HG03558 (cell line): ENCODE results near the gene MMP24.
"Not testable (repeated sequence)": the region's sequence is repeated elsewhere in the genome, so short reads cannot be mapped to it uniquely, and the experiment has no call there.

Source experiments
- ATAC-seq: cut with Tn5 transposase; IDR thresholded peaks from one replicate; pipeline ENCODE4 v1.9.1; 2021; ENCODE audit warnings: moderate number of reproducible peaks; ENCODE audit not compliant: unreplicated experiment; ENCODE audit errors: extremely low read depth

The MMP24 gene

DNA sequence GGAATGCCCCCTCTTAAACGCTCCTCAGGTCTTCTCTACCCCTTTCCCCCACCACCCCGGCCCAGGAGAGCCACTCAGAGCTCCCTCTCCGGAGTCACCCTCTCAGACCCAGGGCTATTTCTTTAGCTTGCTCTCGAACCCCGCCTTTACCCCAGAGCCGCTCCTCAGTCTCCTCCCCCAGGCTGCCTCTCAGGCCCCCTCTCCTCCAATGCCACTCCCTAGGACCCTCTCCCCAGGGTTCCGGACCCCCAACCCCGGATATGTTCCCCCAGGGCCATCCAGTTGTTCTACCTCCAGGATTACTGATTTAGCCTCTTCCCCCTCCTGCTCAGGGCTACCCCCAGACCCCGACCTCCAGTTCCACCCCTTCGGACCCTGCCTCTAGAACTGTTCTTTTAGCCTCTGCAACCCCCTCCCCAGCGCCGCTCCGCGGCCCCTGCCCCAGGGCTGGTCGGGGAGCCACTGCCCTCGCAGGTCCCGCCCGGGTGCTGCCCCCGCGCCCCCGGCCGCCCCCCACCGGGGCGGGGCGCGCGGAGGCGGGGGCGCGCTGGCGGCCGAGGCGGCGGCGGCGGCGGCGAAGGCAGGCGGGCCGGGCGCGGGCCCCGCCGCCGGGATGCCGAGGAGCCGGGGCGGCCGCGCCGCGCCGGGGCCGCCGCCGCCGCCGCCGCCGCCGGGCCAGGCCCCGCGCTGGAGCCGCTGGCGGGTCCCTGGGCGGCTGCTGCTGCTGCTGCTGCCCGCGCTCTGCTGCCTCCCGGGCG, at the start of gene MMP24:
MMP24 (plus strand) TSS at position 565 of the 758 bp plus-strand sequence; CDS start at position 614, 49 bp downstream.
- no peak for ATAC-seq

DNA sequence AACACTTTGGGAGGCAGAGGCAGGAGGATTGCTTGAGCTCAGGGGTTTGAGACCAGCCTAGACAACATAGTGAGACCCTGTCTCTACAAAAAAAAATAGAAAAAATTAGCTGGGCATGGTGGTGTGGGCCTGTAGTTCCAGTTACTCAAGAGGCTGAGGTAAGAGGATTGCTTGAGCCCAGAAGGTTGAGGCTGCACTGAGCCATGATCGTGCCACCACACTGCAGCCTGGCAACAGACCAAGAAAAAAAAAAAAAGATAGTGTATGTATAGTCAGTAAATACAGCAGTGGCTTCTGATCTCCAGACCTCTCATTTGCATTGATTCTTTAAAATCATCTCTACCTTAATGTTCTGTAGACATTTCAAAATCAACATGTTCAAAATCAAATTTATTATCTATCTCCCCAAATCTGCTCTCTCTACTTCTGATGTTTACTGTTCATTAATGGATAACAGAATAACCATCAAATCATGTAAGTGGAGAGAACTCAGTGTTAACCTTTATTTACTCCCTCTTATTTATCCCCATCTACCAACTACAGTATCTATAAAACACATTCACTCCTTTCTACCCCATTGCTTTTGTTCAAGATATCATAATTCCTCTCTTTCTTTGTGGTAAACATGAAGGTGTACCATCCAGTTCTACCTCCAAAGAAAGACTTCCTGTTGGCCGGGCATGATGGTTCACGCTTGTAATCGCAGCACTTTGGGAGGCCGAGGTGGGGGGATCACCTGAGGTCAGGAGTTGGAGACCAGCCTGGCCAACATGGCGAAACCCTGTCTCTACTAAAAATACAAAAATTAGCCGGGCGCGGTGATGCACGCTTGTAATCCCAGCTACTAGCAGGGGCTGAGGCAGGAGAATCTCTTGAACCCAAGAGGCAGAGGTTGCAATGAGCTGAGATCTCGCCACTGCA, 46.9 kb upstream of the MMP24 start:
- no peak for ATAC-seq

DNA sequence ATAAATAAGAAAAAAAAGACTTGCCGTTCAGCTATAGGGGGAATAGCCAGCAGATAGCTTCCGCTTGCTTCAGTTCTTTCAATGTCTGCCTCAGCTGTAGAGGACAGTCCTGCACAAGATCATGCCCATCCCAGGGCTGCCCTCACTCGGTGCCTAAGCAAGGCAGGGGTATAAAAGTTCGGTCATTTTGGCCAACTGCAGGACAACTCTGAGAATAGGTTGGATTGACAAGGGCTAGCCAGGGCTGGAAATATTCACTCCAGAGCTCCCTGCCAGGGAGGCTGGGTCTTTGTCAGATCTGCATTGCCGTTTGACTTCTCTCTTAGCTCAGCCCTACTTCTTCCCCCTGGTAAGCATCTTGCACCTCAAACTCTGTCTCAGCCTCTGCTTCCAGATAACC, 46.2 kb upstream of the MMP24 start:
- no peak for ATAC-seq

DNA sequence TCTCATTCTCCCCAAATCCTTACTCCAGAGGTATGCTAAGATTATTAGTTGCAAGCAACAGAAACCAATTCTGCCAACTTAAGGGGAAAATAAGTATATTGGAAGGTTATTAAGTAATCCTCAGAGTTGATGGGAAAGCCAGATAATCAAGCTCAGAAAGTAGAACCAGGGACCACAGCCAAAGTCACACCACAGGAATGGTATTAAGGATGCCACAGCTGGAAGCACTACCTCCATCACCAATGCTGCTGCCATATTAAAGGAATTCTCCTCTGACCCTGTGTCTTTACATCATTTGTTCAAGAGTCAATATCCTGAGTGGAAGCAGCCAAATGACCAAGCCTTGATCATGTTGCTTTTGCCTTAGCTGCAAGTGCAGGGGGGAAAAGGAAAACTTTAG, 44.8 kb upstream of the MMP24 start:
- no peak for ATAC-seq

DNA sequence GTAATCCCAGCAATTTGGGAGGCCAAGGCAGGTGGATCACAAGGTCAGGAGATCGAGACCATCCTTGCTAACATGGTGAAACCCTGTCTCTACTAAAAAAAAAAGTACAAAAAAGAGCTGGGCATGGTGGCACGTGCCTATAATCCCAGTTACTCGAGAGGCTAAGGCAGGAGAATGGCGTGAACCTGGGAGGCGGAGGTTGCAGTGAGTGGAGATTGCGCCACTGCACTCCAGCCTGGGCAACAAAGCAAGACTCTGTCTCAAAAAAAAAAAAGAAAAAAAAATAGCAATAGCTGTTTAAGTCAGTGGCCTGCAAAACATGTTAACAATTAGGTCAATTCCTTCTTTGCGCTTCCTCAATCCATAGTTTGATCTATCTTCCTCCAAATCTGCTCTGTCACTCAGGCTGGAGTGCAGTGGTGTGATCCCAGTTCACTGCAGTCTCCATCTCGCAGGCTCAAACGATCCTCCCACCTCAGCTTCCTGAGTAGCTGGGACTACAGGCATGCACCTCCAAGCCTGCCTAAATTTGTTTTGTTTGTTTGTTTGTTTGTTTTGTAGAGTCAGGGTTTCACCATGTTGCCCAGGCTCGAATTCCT, 39.7 kb upstream of the MMP24 start:
- ATAC-seq, result not testable (repeated sequence)

DNA sequence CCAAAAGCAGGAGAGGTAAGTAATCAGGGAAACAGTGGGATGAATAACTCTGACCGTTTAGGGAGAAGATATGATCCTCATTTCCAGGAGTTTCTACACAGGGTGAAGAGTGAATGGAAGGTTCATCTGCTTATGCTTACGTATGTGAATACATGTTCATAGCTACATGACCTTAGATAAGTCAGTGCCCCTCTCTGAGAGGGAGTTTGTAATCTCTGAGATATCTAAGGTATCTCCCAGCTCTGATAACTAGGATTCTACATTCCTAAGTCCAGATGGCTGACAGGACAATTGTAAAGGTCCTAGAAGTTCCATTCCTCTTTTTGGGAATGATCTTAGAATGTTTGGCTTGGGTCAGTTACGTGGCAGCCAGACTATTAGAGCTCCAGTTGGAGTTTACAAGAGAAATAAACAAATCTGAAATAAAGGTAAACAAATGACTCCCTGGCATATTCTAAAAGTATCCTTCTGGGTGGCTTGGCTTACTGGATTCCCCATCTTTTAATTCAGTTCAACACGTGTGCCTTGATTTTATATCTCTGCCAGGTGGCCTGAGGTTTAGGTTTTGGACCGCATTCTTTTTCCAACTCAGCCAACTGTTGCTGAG, 38.8 kb upstream of the MMP24 start:
- no peak for ATAC-seq

DNA sequence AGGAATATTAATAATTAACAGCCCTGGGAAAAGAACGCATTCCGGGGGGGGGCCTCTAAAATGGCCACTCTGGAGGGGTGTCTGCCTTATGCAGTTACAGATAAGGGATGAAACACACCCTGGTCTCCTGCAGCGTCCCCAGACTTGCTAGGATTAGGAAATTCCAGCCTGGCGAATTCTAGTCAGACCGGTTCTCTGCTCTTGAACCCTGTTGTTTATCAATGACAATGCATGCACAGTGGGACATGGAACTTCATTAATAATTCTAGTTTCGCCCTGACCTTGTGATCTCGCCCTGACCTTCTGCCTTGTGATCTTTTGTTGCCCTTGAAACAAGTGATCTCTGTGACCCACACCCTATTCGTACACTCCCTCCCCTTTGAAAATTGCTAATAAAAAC, 37.3 kb upstream of the MMP24 start:
- not testable (repeated sequence) for ATAC-seq

DNA sequence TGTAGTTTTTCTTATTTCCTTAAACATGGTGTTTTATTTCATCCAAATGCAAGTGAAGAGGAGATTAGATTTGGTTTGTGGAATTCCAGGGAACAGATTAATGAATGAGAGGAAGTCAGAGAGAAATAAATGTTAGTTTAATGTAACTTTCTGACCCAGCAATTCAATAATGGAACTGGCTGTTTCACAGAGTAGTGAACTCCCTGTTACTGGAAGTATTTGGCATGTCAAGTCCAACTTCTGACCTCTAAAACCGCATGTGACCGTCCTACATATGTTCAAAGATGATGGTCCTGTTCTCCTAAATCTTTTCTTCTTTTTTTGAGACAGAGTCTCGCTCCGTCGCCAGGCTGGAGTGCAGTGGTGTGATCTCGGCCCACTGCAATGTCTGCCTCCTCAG, 35.9 kb upstream of the MMP24 start:
- ATAC-seq, result no peak

DNA sequence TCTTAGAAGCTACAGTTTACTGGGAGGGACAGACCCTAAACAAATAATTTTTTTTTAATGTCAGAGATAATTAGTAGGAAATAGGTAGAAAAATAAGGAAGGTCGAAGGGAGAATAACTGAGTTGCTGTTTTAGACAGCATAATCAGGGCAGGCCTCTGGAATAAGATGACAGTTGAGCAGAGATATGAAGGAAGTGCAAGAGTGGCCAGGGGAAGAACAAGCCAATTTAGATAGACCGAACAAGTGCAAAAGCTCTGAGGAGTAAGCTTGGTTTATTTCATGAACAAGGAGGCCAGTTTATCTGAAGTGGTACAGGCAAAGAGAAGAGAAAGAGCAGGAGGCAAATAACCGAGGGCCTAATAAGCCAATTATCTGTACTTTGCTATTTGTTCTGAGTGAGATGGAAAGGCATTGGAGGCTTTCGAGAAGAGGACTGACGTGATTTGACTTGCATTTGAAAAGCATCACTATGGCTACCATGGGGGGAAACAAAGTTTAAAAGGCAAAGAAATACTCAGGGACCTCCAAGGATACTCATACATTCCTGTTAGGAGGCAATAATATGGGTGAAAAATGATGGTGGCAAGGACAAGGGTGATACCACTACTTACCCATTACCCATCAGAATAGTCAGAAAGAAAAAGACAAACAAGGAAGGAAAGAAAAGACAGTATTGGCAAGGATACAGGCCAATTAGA, 34.9 kb upstream of the MMP24 start:
- ATAC-seq, result no peak

DNA sequence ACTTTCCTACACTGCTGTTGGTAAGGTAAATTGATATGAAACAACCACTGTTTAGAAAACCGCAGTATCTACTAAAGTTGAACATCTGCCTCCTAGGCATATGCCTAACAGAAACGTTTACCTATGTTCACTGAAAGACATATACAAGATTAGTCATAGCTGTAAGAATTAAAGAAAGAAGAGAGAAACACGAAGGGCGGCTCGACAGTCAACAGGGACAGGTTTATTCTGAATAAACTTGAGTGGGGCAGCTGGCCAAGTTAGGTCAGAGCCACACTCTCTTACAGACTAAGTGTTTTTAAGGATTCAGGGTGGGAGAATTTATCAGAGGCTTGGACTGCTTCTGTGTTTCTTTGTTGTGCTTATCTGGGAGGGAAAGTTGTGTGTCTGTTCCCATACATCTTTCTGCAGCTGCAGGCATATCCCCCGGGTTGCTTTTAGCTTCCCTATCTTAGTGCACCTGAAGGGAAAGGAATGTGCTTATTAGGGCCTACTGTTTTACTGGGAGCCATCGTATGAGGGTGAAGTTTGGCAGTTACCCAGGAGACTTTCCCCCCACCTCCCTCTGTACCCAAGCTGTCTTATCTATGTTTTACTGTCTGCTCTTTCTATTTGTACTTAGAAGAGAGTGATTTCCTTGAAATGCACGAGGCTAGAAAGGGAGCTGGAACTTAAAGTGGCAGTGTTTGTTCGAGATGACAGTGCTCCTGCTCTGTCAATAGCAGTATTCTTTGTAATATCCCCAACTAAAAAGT, 34.2 kb upstream of the MMP24 start:
- no peak for ATAC-seq

DNA sequence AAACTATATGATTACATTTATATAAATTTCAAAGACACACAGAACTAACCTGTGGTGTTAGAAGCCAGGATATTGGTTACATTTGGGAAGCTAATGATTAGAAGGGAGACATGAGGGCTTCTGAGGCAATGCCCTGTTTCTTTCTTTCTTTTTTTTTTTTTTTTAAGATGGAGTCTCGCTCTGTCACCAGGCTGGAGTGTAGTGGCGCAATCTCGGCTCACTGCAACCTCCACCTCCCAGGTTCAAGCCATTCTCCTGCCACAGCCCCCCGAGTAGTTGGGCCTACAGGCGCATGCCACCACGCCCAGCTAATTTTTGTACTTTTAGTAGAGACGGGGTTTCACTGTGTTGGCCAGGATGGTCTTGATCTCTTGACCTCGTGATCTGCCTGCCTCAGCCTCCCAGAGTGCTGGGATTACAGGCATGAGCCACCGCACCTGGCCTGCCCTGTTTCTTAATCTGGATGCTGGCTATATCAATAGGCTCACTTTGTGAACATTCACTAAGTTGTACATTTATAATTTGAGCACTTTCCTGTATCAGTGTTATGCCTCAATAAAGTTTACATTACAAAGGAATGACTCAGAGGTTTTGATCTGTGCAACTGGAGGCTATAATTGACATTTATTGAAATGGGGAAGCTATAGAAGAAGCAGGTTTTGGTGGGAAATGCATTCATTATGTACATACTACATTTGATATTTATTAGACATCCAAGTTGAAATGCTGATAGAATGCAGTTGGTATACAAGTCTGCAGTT, 33.3 kb upstream of the MMP24 start:
- not testable (repeated sequence) for ATAC-seq

DNA sequence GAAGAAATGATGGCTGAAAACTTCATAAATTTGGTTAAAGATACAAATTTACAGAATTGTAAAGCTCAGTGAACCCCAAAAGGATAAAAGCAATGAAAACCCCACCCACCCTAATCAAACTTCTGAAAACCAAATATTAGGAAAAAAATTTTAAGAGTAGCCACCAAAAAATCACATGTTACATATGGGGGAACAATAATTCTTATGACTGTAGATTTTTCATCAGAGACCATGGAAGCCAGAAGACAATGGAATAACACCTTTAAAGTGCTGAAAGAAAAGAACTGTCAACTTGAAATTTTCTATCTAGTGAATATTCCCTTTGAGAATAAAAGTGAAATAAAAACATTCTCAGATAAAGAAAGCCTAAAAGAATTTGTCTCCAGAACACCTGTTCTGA, 30.2 kb upstream of the MMP24 start:
- ATAC-seq, result no peak

DNA sequence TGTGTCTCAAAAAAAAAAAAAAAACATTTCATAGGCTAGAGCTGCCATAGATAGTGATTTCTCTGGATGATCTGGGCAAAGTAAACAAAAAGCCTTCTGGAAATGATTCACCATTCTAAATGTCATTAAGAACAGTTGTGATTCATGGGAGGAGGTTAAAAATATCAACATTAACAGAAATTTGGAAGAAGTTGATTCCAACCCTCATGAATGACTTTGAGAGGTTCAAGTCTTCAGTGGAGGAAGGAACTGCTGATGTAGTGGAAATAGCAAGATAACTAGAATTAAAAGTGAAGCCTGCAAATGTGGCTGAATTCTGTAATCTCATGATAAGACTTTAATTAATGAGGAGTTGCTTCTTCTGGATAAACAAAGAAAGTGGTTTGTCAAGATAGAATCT, 26.8 kb upstream of the MMP24 start:
- no peak for ATAC-seq

DNA sequence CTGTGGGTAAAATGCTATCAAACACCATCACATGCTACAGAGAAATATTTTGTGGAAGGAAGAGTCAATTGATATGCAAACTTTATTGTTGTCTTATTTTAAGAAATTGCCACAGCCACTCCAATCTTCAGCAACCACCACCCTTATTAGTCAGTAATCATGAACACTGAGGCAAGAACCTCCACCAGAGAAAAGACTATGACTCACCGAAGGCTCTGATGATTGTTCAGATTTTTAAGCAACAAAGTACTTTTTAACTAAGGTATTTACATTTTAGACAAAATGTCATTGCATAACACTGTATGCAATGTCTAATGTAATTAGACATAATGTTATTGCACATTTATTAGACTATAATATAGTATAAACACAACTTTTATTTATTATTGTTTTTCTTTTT, 26.2 kb upstream of the MMP24 start:
- no peak for ATAC-seq

DNA sequence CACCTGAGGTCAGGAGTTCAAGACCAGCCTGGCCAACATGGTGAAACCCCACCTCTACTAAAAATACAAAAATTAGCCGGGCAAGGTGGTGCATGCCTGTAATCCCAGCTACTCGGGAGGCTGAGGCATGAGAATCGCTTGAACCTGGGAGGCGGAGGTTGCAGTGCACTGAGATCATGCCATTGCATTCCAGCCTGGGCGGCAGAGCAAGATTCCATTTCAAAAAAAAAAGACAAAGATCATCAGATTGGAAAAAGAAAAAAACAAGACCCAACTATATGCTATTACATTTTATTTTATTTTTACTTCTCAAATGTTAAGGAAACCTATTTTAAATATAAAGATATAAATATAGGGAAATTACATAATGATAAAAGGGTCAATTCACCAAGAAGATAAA, 25.0 kb upstream of the MMP24 start:
- ATAC-seq, result not testable (repeated sequence)

DNA sequence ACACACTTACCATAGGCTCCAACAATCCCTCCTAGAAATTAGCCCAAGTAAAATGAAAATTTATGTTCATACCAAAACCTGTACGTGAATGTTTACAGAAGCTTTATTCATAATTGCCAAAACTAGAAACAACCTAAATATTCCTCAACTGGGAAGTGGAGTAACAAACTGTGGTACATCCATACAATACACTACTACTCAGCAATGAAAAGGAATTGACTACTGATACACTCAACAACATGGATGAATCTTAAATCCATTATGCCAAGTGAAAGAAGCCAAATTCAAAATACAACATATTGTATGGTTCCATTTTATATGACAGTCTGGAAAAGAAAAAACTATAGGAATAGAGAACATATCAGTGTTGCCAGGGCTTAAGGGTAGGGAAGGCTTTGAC, 19.7 kb upstream of the MMP24 start:
- no peak for ATAC-seq

DNA sequence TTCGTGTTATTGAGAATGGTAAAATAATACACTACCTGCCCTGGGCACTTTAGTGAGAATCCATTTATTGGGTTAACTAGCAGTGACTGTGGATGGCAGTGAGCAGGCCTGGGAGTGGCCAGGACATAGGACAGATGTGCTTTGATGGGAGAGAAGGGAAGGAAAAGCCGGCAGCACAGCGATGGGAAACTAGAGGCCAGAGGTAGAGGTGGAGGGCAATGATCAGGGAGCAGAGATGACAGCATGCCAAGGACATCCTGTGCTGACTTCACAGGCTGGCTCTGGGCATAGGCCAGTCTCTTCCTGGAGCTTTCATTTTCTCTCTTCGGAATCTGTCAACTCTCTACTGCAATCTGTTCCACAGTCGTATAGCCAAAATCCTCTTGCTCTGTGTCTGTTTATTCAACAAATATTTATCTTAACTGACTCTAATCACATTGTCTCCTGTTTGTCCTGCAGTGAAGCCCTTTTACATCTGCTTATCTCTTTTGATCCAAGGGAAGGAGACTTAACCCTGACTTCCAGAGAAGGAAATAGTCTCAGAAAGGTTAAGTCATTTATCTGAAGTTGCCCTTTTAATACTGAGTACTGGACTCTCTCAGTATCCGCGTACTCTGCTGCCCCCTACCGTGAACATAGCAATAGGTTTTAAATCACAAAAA, 18.4 kb upstream of the MMP24 start:
- no peak for ATAC-seq
